Pancreas (tissue), 10 donors: ENCODE data around the gene DENND4A. TPM values are rescaled to one million over a fixed set of nuclear protein-coding genes. Genes with fewer than 3 reads are reported as not detected.
"Not testable (repeated sequence)": the region's sequence is repeated elsewhere in the genome, so short reads cannot be mapped to it uniquely, and the experiment has no call there.

Source experiments
- ATAC-seq, 4 donors: fragments of 200-7000 bp; cut with Tn5 transposase; one replicate each; pipeline versions ENCODE4 v1.8.0 to v1.9.1; 2020; ENCODE audit warnings: mild to moderate bottlenecking in 4 of 4, moderate library complexity in 4 of 4
- DNase-seq, 6 donors: peaks; one replicate each; pipeline ENCODE4 v3.0.0-alpha.2; 2020
- FAIRE-seq: peaks from 2 replicates; lab custom pipeline; 2012; peaks lifted over from hg19 to GRCh38; lab: Jason Lieb, UNC
- H3K27ac ChIP-seq, 4 donors: fragments of 200-600 bp; sonication (generic); 1 replicate in 3 of 4; 2 replicates in 1 of 4; pipeline versions ENCODE4 v1.5.0 to v1.8.0; 2020
- H3K27me3 ChIP-seq, 4 donors: fragments of 200-600 bp; one replicate each; pipeline ENCODE4 v1.8.0; 2021
- H3K36me3 ChIP-seq, 3 donors: fragments of 200-600 bp; sonication (generic) in 1 of 3; one replicate each; pipeline versions ENCODE4 v1.5.0 to v1.8.0; 2020 to 2021
- H3K4me1 ChIP-seq, 3 donors: fragments of 200-600 bp; one replicate each; pipeline ENCODE4 v1.8.0; 2021
- H3K4me3 ChIP-seq, 4 donors: fragments of 200-600 bp; sonication (generic) in 2 of 4; one replicate each; pipeline versions ENCODE4 v1.5.0 to v1.8.0; 2020 to 2021
- H3K9me3 ChIP-seq, 4 donors: fragments of 200-600 bp; one replicate each; pipeline ENCODE4 v1.8.0; 2021
- CTCF ChIP-seq, 4 donors: fragments of 200-600 bp; sonication (generic) in 3 of 4; IDR thresholded peaks; one replicate each; pipeline versions ENCODE4 v1.5.0 to v1.8.0; 2021; ENCODE audit warnings: antibody characterized with exemption in 4 of 4
- WGBS, 2 donors: extraction: QIAGEN DNeasy Blood & Tissue Kit; methylation state at CpG; one replicate each; pipeline ENCODE4 v1.1.7; 2013; 5-methylcytosine and 5-hydroxymethylcytosine counted together
- intact Hi-C, 3 donors: fragments of 100-400 bp; cut with DNase I; formaldehyde crosslinking; loops; one replicate each; pipeline versions ENCODE4 v1.11.1 to v1.14.2; 2022
- polyA plus RNA-seq, 2 donors: library from polyadenylated mRNA; stranded (reverse); fragments of 200-250 nt; gene quantifications; one replicate each; pipeline ENCODE4 v1.2.3, GENCODE V29; 2013
- total RNA-seq, 6 donors: library from RNA; stranded (reverse); fragmentation: NEBNext Ultra II Directional in 4 of 6; extraction: Animal tissue kit (Norgen Biotek cat#: 25700) in 4 of 6; gene quantifications; one replicate each; pipeline versions ENCODE4 v1.2.1 to v1.2.4, GENCODE V29; 2021 to 2023
- donor health status: healthy with polysubstance abuse.
- donor health status: DM: no; HTN: no; CAD: no; lungs with moderate emphysema.
- donor health status: DM: no; HTN: no; CAD: no.
- donor health status: control.
- donor health status: control.
- donor health status: Bipolar disorder and iron deficiency.
- donor health status: DM: yes; HTN: yes; CAD: no.
- donor health status: DM: no; HTN: no; CAD: no.
- donor health status: DM: no; HTN: no; CAD: no.
- donor health status: DM: yes; HTN: yes; CAD: no.

The DENND4A gene
- total and polyA plus RNA-seq, 8 donors = 8.6 to 34.5 (median 26.5) TPM

- Histone ChIP-seq H3K27me3 (no peaks in the 10 kb centered on the region), H3K36me3 (no peaks in the 10 kb centered on the region), H3K9me3 (no peaks in the 10 kb centered on the region), H3K4me3 (no peak overlapping the region), H3K4me1 (peaks cover 11 to 47% (median 32%) of the 10 kb centered on the region in 3 donors), H3K27ac (no peak overlapping the region)
- no peak for FAIRE-seq
- WGBS, 2 donors = 14 to 20% methylated on average over 5 of the region's 5 CpGs
- DNase-seq = no peak
- TF ChIP-seq CTCF (IDR thresholded peaks at IDR 0.05) = no peak
- intact Hi-C loops = no loop called here
- peak in 1 of 4 donors; percentile 20 for ATAC-seq
Measured at GRCh38 chr15:65783872-65784271, 8.2 kb downstream of the DENND4A start.

GRCh38 chr15:65782096-65782495 is 10.0 kb downstream of the DENND4A start:
- ATAC-seq (no peak), DNase-seq (no peak), FAIRE-seq (no peak)
- Histone ChIP-seq H3K36me3 (no peaks in the 10 kb centered on the region), H3K4me1 (peaks cover 6 to 34% (median 18%) of the 10 kb centered on the region in 3 donors), H3K4me3 (no peak overlapping the region), H3K27me3 (no peaks in the 10 kb centered on the region), H3K9me3 (no peaks in the 10 kb centered on the region), H3K27ac (no peak overlapping the region)
- intact Hi-C loops = no loop called here
- TF ChIP-seq CTCF (IDR thresholded peaks at IDR 0.05) = no peak
- 60 to 61% methylated on average over 5 of the region's 5 CpGs for WGBS, 2 donors

- H3K9me3 ChIP-seq, H3K36me3 ChIP-seq, H3K27me3 ChIP-seq, H3K4me3 ChIP-seq, H3K27ac ChIP-seq, ATAC-seq, intact Hi-C loops, DNase-seq, FAIRE-seq: not testable (repeated sequence)
- H3K4me1 ChIP-seq = peaks cover 0 to 17% (median 2%) of the 10 kb centered on the region in 3 donors
- WGBS, 2 donors = 86 to 91% methylated on average over 9 of the region's 9 CpGs
Measured at GRCh38 chr15:65778701-65779100, 13.4 kb downstream of the DENND4A start.

GRCh38 chr15:65778269-65778668 is 13.8 kb downstream of the DENND4A start:
- Histone ChIP-seq H3K4me3 (no peak overlapping the region), H3K4me1 (peaks cover 0 to 14% (median 0%) of the 10 kb centered on the region in 3 donors), H3K36me3 (no peaks in the 10 kb centered on the region), H3K27ac (no peak overlapping the region), H3K9me3 (no peaks in the 10 kb centered on the region), H3K27me3 (no peaks in the 10 kb centered on the region)
- WGBS, 2 donors = 81 to 85% methylated on average over 2 of the region's 2 CpGs
- FAIRE-seq = no peak
- intact Hi-C loops = no loop called here
- no peak for TF ChIP-seq CTCF (IDR thresholded peaks at IDR 0.05)
- no peak for ATAC-seq
- DNase-seq = no peak

- no peaks in the 10 kb centered on the region for H3K27me3 ChIP-seq
- no peak overlapping the region for H3K4me3 ChIP-seq
- no peaks in the 10 kb centered on the region for H3K9me3 ChIP-seq
- intact Hi-C loops = no loop called here
- no peaks in the 10 kb centered on the region for H3K36me3 ChIP-seq
- H3K4me1 ChIP-seq = peaks cover 0 to 14% (median 0%) of the 10 kb centered on the region in 3 donors
- WGBS, 2 donors = 93 to 98% methylated on average over 6 of the region's 6 CpGs
- ATAC-seq (no peak), FAIRE-seq (no peak), DNase-seq (no peak)
- no peak for TF ChIP-seq CTCF (IDR thresholded peaks at IDR 0.05)
- H3K27ac ChIP-seq = no peak overlapping the region
Measured at GRCh38 chr15:65777843-65778242, 14.2 kb downstream of the DENND4A start.
